HCT116 (cell line): ENCODE data around the gene ATP8A1. TPM values are rescaled to one million over a fixed set of nuclear protein-coding genes. Genes with fewer than 3 reads are reported as not detected.

Experiments used
- ATAC-seq: fragments of 200-7000 bp; cut with Tn5 transposase; 2 replicates; pipeline ENCODE4 v1.9.1; 2020; ENCODE audit warnings: mild to moderate bottlenecking, moderate library complexity
- BruUV-seq: library from RNA; stranded (reverse); fragments of 400-500 nt; replicated peaks from 2 replicates; lab custom pipeline; 2021; lab: Mats Ljungman, UMichigan
- CTCF ChIA-PET: fragments of 300-600 bp; sonication (Branson Sonifier 250); formaldehyde crosslinking; loops from one replicate; lab custom pipeline; 2021; ENCODE audit warnings: antibody characterized with exemption; lab: Charles Lee
- POLR2A ChIA-PET: fragments of 300-600, 350-600 bp; sonication (Branson Sonifier 250); formaldehyde crosslinking; loops from one replicate; lab custom pipeline; 2021; ENCODE audit warnings: antibody characterized with exemption; lab: Charles Lee
- RAD21 ChIA-PET, 2 experiments: fragments of 300-600 bp; sonication (Branson Sonifier 250); formaldehyde crosslinking; loops; one replicate each; lab custom pipeline; 2023; ENCODE audit warnings: low total read pairs in 2 of 2; ENCODE audit not compliant: uncharacterized antibody in 2 of 2, unreplicated experiment in 2 of 2, low non-redundant PET in 1 of 2; lab: Charles Lee
- DNase-seq: peaks from one replicate; pipeline ENCODE4 v3.0.0-alpha.2; 2010; ENCODE audit warnings: low read depth, low spot score
- H2AFZ ChIP-seq: fragments of 200-600 bp; shearing (Covaris generic), sonication (generic); 2 replicates; pipeline ENCODE4 v1.6.1; 2017; ENCODE audit warnings: low read depth, mixed run types, mixed read lengths, antibody characterized with exemption, low read length; ENCODE audit not compliant: poor library complexity, severe bottlenecking
- H3K27ac ChIP-seq: 2 replicates; pipeline ENCODE4 v1.5.1; 2012; ENCODE audit warnings: low read depth, low read length
- H3K27me3 ChIP-seq: fragments of 200-600 bp; sonication (generic); 2 replicates; pipeline ENCODE4 v1.6.1; 2016; ENCODE audit warnings: mixed run types, low read length, mixed read lengths; ENCODE audit not compliant: insufficient read depth
- H3K36me3 ChIP-seq, 2 experiments: fragments of 200-500 bp in 1 of 2; fragments of 200-600 bp in 1 of 2; sonication (Bioruptor generic) in 1 of 2; sonication (generic) in 1 of 2; 2 replicates each; pipeline versions ENCODE4 v1.5.1 to v1.6.1; 2014 to 2016; ENCODE audit warnings: low read length in 2 of 2, inconsistent platforms in 1 of 2, mixed read lengths in 1 of 2, mixed run types in 1 of 2; ENCODE audit not compliant: insufficient read depth in 2 of 2, control insufficient read depth in 1 of 2
- H3K4me1 ChIP-seq, 2 experiments: fragments of 200-600 bp in 1 of 2; sonication (generic) in 1 of 2; 2 replicates each; pipeline versions ENCODE4 v1.5.1 to v1.6.1; 2012 to 2017; ENCODE audit warnings: low read length in 2 of 2, inconsistent platforms in 1 of 2, mild to moderate bottlenecking in 1 of 2, mixed read lengths in 1 of 2, mixed run types in 1 of 2, moderate library complexity in 1 of 2; ENCODE audit not compliant: insufficient read depth in 2 of 2, control insufficient read depth in 1 of 2
- H3K4me2 ChIP-seq: fragments of 200-600 bp; sonication (generic); 2 replicates; pipeline ENCODE4 v1.6.1; 2017; ENCODE audit warnings: mixed run types, low read length, mixed read lengths
- H3K4me3 ChIP-seq, 2 experiments: fragments of 200-600 bp in 1 of 2; sonication (generic) in 1 of 2; replicated peaks in 1 of 2; 2 replicates each; pipeline ENCODE4 v1.5.1; 2011 to 2016; ENCODE audit warnings: low read length in 2 of 2, control low read depth in 1 of 2, low read depth in 1 of 2, mild to moderate bottlenecking in 1 of 2, mixed read lengths in 1 of 2, mixed run types in 1 of 2
- H3K79me2 ChIP-seq: fragments of 200-600 bp; sonication (generic); 2 replicates; pipeline ENCODE4 v1.6.1; 2017; ENCODE audit warnings: mild to moderate bottlenecking, mixed run types, low read length, moderate library complexity, mixed read lengths; ENCODE audit not compliant: insufficient read depth
- H3K9ac ChIP-seq: fragments of 200-600 bp; sonication (generic); 2 replicates; pipeline ENCODE4 v1.6.1; 2016; ENCODE audit warnings: low read length, mixed read lengths
- H3K9me2 ChIP-seq: fragments of 200-600 bp; sonication (generic), shearing (Covaris generic); 2 replicates; pipeline ENCODE4 v1.6.1; 2017; ENCODE audit warnings: mixed run types, mild to moderate bottlenecking, moderate library complexity; ENCODE audit not compliant: insufficient read depth
- H3K9me3 ChIP-seq, 2 experiments: fragments of 200-500 bp in 1 of 2; fragments of 200-600 bp in 1 of 2; sonication (Bioruptor generic) in 1 of 2; sonication (generic) in 1 of 2; 2 replicates each; pipeline ENCODE4 v1.6.1; 2014 to 2017; ENCODE audit warnings: low read length in 2 of 2, mixed read lengths in 2 of 2, inconsistent platforms in 1 of 2, low read depth in 1 of 2, mild to moderate bottlenecking in 1 of 2, mixed run types in 1 of 2, moderate library complexity in 1 of 2; ENCODE audit not compliant: control insufficient read depth in 1 of 2, insufficient read depth in 1 of 2
- H4K20me1 ChIP-seq: fragments of 200-600 bp; sonication (generic), shearing (Covaris generic); 2 replicates; pipeline ENCODE4 v1.6.1; 2017; ENCODE audit warnings: mixed run types, mild to moderate bottlenecking, moderate library complexity; ENCODE audit not compliant: insufficient read depth
- CEBPB ChIP-seq: IDR thresholded peaks from 2 replicates; pipeline ENCODE4 v1.6.1; 2012; ENCODE audit warnings: low read depth
- ELF1 ChIP-seq: IDR thresholded peaks from 2 replicates; pipeline ENCODE4 v1.6.1; 2012; ENCODE audit warnings: low read depth, borderline replicate concordance
- EZH2phosphoT487 ChIP-seq: fragments of 200-600 bp; IDR thresholded peaks from 2 replicates; pipeline ENCODE4 v1.6.1; 2018; ENCODE audit warnings: antibody characterized with exemption, borderline replicate concordance
- JUND ChIP-seq: IDR thresholded peaks from 2 replicates; pipeline ENCODE4 v1.6.1; 2012
- POLR2A ChIP-seq: IDR thresholded peaks from 2 replicates; pipeline ENCODE4 v1.7.0; 2011; ENCODE audit warnings: borderline replicate concordance; ENCODE audit not compliant: insufficient read depth, insufficient read length; ENCODE audit errors: extremely low read depth
- RAD21 ChIP-seq: IDR thresholded peaks from 2 replicates; pipeline ENCODE4 v1.6.1; 2012; ENCODE audit warnings: low read depth, mild to moderate bottlenecking
- SP1 ChIP-seq: IDR thresholded peaks from 2 replicates; pipeline ENCODE4 v1.6.1; 2012; ENCODE audit warnings: low read depth
- SRF ChIP-seq: IDR thresholded peaks from 2 replicates; pipeline ENCODE4 v1.6.1; 2012; ENCODE audit warnings: low read depth
- TCF7L2 ChIP-seq: IDR thresholded peaks from 2 replicates; pipeline ENCODE4 v1.7.0; 2011; ENCODE audit warnings: borderline replicate concordance, inconsistent platforms; ENCODE audit not compliant: insufficient read depth, insufficient read length; ENCODE audit errors: extremely low read depth
- ZBTB33 ChIP-seq: IDR thresholded peaks from 2 replicates; pipeline ENCODE4 v1.6.1; 2011; ENCODE audit warnings: mild to moderate bottlenecking, low read length, moderate library complexity; ENCODE audit not compliant: insufficient replicate concordance; ENCODE audit errors: extremely low read depth
- ZFX ChIP-seq: fragments of 450-650 bp; IDR thresholded peaks from 2 replicates; pipeline ENCODE4 v1.6.1; 2017
- ZNF274 ChIP-seq: fragments of 200-500 bp; sonication (Bioruptor generic); IDR thresholded peaks from 2 replicates; pipeline ENCODE4 v1.6.1; 2014; ENCODE audit warnings: mild to moderate bottlenecking, low read depth, low read length, inconsistent platforms
- intact Hi-C: fragments of 100-400 bp; cut with micrococcal nuclease; formaldehyde crosslinking; loops from 2 replicates; pipeline ENCODE4 v1.10.0; 2022
- total RNA-seq: library from RNA; stranded (reverse); gene quantifications from one replicate; pipeline ENCODE4 v1.2.1, GENCODE V29; 2021; ENCODE audit not compliant: unreplicated experiment
- TF ChIP-seq, protein P1 (sequence below): IDR thresholded peaks from 2 replicates; pipeline ENCODE4 v1.6.1; 2012
- TF ChIP-seq, protein P2 (sequence below): IDR thresholded peaks from 2 replicates; pipeline ENCODE4 v1.6.1; 2012

Gene ATP8A1
- total RNA-seq, 1 experiment from 2014 or later: 1.9 TPM

DNA sequence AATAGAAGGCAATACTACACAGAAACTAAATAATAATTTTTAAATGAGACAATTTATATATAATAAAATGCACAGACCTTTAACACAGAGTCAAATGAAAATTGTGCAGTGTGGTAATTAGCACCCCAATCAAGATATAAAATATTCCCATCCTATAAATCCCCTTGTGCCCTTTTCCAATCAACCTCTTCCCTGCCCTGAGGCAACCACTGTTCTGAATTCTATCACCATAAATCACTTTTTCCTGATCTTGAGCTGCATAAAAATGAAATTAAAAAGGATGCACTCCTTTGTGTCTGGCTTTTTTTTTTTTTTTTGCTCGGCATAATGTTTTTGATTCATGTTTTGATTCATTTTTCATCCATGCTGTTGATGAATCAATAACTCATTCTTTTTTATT, 107.0 kb downstream of the ATP8A1 start (continued):
- no peak for TF ChIP-seq TCF7L2
- TF ChIP-seq ZBTB33: no peak
- no peak for TF ChIP-seq CEBPB

GRCh38 chr4:42547805-42548204, 109.1 kb downstream of the ATP8A1 start:
- Histone ChIP-seq H3K9ac (no peak overlapping the region), H3K4me3 (no peak overlapping the region), H3K79me2 (no peaks in the 10 kb centered on the region), H3K27me3 (no peaks in the 10 kb centered on the region), H3K4me1 (no peaks in the 10 kb centered on the region), H3K36me3 (no peaks in the 10 kb centered on the region), H3K9me3 (no peaks in the 10 kb centered on the region), H3K27ac (no peak overlapping the region), H3K9me2 (no peaks in the 10 kb centered on the region), H2AFZ (no peak overlapping the region), H4K20me1 (no peaks in the 10 kb centered on the region), H3K4me2 (no peak overlapping the region)
- ATAC-seq (no peak), DNase-seq (no peak)
- RAD21 ChIA-PET: no interaction called here
- intact Hi-C loops: no loop called here
- TF ChIP-seq POLR2A: no peak
- CTCF ChIA-PET: no interaction called here
- POLR2A ChIA-PET: no interaction called here
- no TSS peak for BruUV-seq

DNA sequence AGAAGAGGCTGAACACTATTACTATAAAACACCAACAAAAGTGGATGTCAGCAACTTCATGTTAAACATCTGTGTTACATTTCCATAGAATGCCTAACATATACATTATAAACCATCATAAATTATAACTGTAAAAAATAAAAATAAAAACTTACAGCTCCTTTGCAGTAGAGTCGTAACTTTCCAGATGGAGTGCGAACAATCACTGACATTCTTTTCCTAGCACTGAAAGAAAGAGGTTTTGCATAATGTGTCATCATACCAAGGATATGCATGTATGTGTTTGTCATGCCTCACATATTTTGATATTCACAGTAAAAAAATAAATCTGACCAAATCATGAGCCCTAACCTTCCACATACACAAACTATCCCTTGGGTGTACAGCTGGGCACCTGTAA, 113.1 kb downstream of the ATP8A1 start:
- no TSS peak for BruUV-seq
- RAD21 ChIA-PET: no interaction called here
- CTCF ChIA-PET: no interaction called here

More for the DNA sequence above, 113.1 kb downstream of the ATP8A1 start:
- Histone ChIP-seq H3K9me2 (no peaks in the 10 kb centered on the region), H3K36me3 (no peaks in the 10 kb centered on the region), H3K9ac (no peak overlapping the region), H3K27ac (no peak overlapping the region), H3K27me3 (no peaks in the 10 kb centered on the region; the same call in 1 of the 2 replicates), H3K4me3 (no peak overlapping the region), H3K79me2 (no peaks in the 10 kb centered on the region), H3K4me1 (no peaks in the 10 kb centered on the region), H2AFZ (no peak overlapping the region), H4K20me1 (no peaks in the 10 kb centered on the region), H3K4me2 (no peak overlapping the region), H3K9me3 (no peaks in the 10 kb centered on the region)
- intact Hi-C loops: no loop called here
- TF ChIP-seq POLR2A: no peak
- no peak for TF ChIP-seq CEBPB
- TF ChIP-seq ZFX: no peak
- no peak for TF ChIP-seq RAD21
- no peak for TF ChIP-seq EZH2phosphoT487
- TF ChIP-seq, protein P1, sequence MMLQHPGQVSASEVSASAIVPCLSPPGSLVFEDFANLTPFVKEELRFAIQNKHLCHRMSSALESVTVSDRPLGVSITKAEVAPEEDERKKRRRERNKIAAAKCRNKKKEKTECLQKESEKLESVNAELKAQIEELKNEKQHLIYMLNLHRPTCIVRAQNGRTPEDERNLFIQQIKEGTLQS: no peak
- TF ChIP-seq, protein P2, sequence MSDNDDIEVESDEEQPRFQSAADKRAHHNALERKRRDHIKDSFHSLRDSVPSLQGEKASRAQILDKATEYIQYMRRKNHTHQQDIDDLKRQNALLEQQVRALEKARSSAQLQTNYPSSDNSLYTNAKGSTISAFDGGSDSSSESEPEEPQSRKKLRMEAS: no peak
- TF ChIP-seq ELF1: no peak
- no peak for TF ChIP-seq SRF
- no peak for TF ChIP-seq SP1
- no peak for TF ChIP-seq ZNF274
- TF ChIP-seq JUND: no peak
- no peak for TF ChIP-seq ZBTB33
- POLR2A ChIA-PET: no interaction called here
- no peak for ATAC-seq
- DNase-seq: no peak
